Endometrial microvascular endothelial cells (primary cell): Measurements from ENCODE around the gene TUBB1. TPM values are rescaled to one million over a fixed set of nuclear protein-coding genes. Genes with fewer than 3 reads are reported as not detected.
"Not testable (repeated sequence)": the region's sequence is repeated elsewhere in the genome, so short reads cannot be mapped to it uniquely, and the experiment has no call there.

ENCODE experiments used
- in situ Hi-C: cut with HindIII; loops from 2 replicates; pipeline ENCODE4 v1.10.0; 2017; ENCODE audit warnings: low sequenced_read_pairs, low pct_unique_long_range_greater_than_20kb; ENCODE audit errors: inconsistent ontology term
- total RNA-seq: library from RNA; depleted of rRNA; stranded (reverse); fragments of >200 nt; gene quantifications from one replicate; pipeline ENCODE4 v1.2.3, GENCODE V29; 2015; ENCODE audit errors: inconsistent ontology term

The TUBB1 gene
- total RNA-seq = not detected

DNA sequence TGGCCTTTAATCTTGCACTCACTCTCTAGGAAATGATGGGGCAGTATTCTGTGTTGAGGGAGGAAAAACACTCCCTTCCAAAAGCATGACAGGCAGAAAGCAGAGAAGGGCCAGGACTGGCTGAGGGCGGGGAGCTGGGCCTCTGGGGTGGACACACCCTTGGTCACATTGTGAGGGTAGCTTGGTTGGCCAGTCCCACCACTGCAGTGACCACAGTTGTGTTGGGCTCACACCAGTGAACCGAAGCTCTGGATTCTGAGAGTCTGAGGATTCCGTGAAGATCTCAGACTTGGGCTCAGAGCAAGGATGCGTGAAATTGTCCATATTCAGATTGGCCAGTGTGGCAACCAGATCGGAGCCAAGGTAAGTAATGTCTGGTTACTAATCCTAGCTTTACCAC is at the start of gene TUBB1:
Gene TUBB1 (plus strand): TSS at position 213 of the 400 bp plus-strand sequence. CDS start 94 bp downstream, at position 307.
- in situ Hi-C loops = loop anchor here (25.0 kb wide), 1 partner anchor 157 kb away; the partner anchor contains the start of genes GNAS and GNAS-AS1

GRCh38 chr20:58969439-58969838 is 49.8 kb upstream of the TUBB1 start:
- in situ Hi-C loops = no loop called here

DNA sequence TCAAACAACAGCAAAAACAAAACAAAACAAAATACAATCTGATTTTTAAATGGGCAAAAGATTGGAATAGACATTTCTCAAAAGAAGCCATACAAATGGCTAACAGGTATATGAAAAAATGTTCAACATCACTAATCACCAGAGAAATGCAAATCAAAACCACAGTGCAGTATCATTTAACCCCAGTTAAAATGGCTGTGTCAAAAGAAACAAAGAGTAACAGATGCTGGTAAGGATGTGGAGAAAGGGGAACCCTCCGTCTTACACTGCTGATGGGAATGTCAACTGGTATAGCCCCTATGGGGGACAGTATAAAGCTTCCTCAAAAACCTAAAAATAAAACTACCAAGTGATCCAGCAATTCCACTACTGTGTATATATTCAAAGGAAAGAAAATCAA is 49.1 kb upstream of the TUBB1 start:
- in situ Hi-C loops = no loop called here

GRCh38 chr20:58971429-58971828 is 47.8 kb upstream of the TUBB1 start:
- in situ Hi-C loops = no loop called here

DNA sequence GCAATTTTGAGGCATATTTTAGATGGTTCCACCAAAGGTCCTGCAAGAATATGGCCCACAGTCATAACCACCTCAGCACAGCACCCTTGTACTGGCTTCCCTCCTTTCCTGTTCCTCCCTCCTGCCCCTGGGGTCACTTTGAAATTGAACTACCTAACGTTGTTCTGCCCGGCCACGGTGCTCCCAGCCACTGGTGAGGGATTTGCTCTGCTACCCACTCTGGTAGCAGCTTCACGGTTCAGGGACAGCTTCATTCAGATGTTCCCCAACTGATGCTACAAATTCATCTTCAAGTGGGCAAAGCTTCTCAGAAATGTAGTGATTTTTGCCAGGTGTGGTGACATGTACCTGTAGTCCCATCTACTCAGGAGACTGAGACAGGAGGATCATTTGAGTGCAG is 46.0 kb upstream of the TUBB1 start:
- in situ Hi-C loops = no loop called here

DNA sequence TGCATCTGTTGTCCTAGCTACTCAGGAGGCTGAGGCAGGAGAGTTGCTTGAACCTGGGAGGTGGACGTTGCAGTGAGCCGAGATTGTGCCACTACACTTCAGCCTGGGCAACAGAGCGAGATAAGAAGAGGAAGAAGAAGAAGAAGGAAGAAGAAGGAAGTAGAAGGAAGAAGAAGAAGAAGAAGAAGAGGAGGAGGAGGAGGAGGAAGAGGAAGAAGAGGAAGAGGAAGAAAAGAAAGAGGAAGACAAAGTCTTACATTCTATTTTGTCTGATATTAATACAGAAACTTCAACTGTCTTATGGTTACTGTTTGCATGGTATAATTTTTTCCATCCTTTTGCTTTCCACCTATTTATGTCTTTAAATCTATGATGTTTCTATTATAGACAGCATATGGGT is 45.4 kb upstream of the TUBB1 start:
- in situ Hi-C loops = no loop called here

GRCh38 chr20:58975353-58975752 is 43.9 kb upstream of the TUBB1 start:
- in situ Hi-C loops = no loop called here

GRCh38 chr20:58976061-58976730 is 43.0 kb upstream of the TUBB1 start:
- in situ Hi-C loops = no loop called here

- in situ Hi-C loops = no loop called here
Observed at GRCh38 chr20:58978351-58979190, 40.7 kb upstream of the TUBB1 start.

DNA sequence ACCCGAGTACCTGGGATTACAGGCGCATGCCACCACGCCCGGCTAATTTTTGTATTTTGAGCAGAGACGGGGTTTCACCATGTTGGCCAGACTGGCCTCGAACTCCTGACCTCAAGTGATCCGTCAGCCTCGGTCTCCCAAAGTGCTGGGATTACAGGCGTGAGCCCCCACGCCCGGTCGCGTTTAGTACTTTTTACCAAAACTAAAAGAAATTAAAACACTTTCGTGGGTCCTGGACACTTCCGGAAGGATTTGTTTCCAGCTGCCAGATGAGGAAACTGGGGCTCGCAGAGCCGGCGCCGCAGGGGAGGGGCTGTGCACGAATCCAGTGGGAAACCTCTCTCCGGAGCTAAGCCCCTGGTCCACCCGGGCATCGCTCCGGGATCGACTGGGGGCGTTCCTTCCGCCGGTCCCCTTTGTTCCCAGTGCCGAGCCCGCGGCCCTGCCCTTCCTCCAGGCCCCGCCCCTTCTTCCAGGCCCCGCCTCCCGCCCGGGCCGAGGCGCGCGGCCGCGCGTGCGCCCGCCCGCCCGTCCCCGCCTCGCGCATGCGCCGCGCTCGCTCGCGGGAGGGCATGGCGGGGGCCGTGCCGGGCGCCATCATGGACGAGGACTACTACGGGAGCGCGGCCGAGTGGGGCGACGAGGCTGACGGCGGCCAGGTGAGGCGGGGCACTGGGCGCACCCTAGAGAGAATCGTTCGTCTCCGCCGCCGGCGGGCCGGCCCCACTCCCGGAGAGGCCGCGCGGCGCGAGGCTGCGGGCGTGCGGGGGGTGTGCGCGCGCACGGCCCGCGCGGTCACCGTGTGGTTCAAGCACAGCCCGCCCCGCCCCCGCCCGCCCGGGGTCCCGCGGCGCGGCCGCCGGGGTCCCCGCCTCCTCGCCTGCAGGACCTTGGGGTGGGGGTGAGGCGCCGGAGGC is 38.3 kb upstream of the TUBB1 start, which contains the start of gene NELFCD:
Gene NELFCD (plus strand): TSS at position 546 of the 917 bp plus-strand sequence. CDS start 54 bp downstream, at position 600.
- in situ Hi-C loops = no loop called here

DNA sequence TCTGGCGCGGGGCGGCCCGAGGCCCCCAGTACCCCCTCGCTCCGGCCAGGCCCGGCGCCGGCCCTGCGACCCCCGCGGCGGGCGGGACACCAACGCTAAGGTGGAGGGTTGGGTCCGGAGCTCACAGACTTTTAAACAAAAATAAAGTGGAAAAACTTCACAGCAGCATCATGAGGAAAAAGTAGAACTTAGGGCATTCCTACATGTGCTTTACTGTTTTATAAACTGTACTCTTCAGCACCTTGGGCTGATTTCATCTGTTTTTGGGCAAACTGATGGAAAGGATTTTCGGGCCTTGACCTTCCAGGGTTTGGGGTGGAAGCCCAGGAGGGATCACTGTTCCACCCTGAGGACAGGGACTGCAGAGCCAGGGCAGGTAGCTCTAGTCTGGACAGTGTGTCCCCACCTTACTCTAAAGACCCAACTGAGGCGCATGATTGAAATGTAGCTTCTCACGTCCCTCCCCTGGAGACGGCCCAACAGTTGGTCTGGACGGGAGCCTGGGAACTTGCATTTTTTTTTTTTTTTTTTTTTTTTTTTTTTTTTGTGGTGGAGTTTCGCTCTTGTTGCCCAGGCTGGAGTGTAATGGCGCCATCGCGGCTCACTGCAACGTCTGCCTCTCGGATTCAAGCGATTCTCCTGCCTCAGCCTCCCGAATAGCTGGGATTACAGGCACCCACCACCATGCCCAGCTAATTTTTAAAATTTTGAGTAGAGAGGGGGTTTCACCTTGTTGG is 37.4 kb upstream of the TUBB1 start:
- in situ Hi-C loops = no loop called here

- in situ Hi-C loops = no loop called here
Observed at GRCh38 chr20:58982406-58983114, 36.7 kb upstream of the TUBB1 start.

DNA sequence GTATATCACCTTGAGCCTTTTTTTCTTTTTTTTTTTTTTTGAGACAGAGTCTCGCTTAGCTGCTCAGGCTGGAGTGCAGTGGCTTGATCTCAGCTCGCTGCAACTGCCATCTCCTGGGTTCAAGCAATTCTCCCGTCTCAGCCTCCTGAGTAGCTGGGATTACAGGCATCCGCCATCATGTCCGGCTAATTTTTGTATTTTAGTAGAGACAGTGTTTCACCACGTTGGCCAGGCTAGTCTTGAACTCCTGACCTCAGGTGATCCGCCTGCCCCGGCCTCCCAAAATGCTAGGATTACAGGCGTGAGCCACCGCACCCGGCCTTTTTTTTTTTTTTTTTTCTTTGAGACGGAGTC is 36.1 kb upstream of the TUBB1 start:
- in situ Hi-C loops = not testable (repeated sequence)

DNA sequence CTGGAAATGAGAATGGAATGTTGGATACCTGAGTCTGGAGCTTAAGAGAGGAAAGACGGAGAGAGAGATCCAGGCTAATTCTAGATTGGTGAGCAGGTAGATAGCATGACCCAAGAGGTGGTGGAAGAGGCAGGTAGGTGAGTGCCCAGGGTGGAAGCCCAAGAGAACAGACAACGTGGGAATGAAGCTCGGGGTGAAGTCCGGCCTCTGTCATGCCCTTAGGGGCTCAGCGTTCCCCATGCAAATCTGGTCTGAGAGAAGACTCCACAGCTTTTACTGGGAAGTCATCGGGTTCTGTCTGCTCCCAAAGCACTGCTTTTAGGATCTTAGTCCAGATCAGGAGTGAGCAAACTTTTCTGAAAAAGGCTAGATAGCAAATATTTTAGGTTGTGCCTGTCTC is 34.5 kb upstream of the TUBB1 start:
- in situ Hi-C loops = no loop called here

GRCh38 chr20:58985656-58986055 is 33.6 kb upstream of the TUBB1 start:
- in situ Hi-C loops = no loop called here

DNA sequence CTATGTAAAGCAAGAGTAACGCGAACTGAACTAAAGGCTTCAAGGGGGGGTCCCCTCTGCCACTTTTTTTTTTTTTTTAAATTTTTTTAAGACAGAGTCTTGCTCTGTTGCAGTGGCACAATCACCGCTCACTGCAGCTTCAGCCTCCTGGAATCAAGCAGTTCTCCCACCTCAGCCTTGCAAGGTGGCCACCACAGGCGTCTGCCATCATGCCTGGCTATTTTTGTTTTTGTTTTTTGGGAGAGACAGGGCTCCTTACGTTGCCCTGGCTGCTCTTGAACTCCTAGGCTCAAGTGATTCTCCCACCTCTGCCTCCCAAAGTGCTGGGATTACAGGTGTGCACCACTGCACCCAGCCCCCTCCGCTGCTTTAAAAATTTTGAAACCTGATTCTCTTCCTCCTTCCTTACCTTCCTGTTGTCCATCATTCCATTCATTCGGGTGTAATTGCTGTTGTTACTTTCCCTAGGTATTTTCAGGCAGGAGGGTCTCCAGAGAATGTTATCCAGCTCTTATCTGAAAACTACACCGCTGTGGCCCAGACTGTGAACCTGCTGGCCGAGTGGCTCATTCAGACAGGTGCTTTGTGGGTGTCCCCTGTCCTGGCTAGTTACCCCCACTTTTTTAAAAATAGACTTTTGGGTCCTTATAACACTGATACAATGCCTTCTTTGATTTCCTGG is 32.8 kb upstream of the TUBB1 start:
- in situ Hi-C loops = no loop called here

GRCh38 chr20:58986968-58987517 is 32.2 kb upstream of the TUBB1 start:
- in situ Hi-C loops = no loop called here
